Stimulated activated CD4-positive, alpha-beta T cell treated with anti-CD3 and anti-CD28 coated beads, Interleukin-1b, Interleukin-23, amount 100 ng/mL, for 1 hour (primary cell): ENCODE results near the gene NUBPL.
"Not testable (repeated sequence)": the region's sequence is repeated elsewhere in the genome, so short reads cannot be mapped to it uniquely, and the experiment has no call there.

Experiments used
- DNase-seq, 2 donors: peaks; one replicate each; pipeline ENCODE4 v3.0.0-alpha.2; 2020; ENCODE audit warnings: low read depth in 2 of 2

NUBPL gene

DNA sequence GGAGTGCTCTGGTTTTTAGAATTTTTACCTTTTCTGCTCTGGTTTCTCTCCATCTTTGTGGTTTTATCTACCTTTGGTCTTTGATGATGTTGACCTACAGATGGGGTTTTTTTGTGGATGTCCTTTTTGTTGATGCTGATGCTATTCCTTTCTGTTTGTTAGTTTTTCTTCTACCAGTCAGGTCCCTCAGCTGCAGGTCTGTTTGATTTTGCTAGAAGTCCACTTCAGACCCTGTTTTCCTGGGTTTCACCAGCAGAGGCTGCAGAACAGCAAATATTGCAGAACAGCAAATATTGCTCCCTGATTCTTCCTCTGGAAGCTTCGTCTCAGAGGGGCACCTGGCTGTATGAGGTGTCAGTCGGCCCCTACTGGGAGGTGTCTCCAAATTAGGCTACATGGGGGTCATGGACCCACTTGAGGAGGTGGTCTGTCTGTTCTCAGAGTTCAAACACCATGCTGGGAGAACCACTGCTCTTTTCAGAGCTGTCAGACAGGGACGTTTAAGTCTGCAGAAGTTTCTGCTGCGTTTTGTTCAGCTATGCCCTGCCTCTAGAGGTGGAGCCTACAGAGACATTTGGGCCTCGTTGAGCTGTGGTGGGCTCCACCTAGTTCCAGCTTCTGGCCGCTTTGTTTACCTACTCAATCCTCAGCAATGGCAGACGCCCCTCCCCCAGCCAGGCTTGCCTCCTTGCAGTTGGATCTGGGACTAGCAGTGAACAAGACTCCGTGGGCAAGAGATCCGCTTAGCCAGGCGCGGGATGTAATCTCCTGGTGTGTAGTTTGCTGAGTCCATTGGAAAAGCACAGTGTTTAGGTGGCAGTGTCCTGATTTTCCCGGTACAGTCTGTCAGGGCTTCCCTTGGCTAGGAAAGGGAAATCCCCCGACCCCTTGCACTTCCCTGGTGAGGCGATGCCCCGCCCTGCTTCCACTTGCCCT lies 250.8 kb downstream of the NUBPL start:
- not testable (repeated sequence) for DNase-seq

- DNase-seq, result not testable (repeated sequence)
These were observed 252.7 kb downstream of the NUBPL start for GRCh38 chr14:31813724-31814490.

- DNase-seq, result no peak
These were observed 258.1 kb downstream of the NUBPL start for GRCh38 chr14:31819281-31819680.

GRCh38 chr14:31825459-31825858 lies 264.3 kb downstream of the NUBPL start:
- DNase-seq, result no peak

DNA sequence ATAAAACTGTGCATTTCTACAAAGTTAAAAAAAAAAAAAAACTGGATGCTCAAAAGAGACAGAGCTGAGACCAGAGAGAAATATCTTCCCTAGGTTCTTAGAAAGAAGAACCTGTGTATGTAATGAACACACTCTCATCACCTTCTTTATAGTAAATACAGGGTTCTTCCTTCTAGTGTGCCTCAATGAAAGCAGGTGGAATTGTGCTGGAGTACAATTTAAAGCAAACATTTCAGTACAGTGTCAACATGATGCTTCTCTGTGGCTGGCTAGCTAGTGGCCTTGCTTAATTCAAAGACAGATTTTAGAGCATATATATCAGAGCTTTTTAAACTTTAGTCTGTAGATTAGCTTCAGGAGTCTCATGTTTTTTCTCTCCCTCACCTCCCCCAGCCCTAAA lies 266.1 kb downstream of the NUBPL start:
- DNase-seq, result no peak

DNA sequence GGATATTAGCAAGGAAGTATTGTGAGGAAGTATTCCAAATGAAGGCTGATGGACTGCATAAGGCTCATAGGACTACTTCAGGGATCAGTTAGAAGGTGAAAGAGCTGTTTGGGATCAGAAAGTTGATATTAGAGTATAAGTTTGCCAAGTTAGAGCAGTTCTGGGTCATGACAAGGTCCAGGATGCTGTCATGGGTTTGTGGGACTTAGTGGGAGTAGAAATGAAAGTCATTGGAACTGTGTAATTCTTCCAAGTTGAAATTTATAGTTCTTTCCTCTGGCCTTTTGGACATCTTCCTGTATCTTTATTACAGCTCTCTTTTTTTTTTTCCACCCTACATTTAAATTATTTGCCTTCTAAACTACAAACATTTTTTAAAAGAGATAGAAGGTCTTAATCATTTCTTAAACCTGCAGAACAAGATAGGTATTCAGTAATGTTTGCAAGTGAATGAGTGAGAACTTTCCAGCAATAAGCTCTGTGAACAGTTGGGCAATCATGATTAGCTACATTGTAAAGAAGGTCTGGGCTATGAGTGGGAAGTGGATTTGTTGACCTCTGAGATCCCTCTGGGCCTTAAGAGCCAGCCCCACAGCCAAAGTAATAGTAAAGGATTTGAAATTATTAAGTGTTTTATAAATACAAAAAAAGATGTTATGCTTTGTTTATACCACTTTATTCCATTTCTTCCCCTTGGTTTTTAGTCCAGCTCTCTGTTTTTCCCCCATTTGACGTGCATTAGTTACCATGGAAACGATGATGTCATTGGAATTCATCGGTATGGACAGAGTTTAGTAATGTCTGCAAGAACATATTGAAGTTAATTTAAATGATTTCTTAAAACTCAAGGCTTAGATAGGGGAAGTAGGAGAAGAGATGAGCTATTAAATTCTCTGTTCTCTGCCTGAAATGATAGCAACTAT lies 268.0 kb downstream of the NUBPL start:
- no peak for DNase-seq

DNA sequence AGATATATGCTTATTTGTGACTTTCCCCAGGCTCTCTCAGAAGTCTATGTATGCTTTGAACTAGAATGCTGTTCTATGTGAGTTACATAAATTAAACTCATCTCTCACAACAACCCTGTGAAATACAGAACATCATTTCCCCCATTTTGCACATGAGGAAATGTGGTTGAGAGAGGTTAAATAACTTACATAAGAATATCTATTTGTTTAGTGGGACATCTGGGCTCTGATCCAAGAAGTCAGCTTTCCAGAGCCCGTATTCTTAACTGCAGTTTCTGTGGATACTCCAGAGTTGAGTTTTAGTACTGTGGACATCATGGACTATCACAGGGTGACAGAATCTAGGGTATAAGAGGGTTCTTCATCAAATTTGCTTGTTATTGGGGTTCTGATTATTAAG lies 273.4 kb downstream of the NUBPL start:
- DNase-seq, result no peak

DNA sequence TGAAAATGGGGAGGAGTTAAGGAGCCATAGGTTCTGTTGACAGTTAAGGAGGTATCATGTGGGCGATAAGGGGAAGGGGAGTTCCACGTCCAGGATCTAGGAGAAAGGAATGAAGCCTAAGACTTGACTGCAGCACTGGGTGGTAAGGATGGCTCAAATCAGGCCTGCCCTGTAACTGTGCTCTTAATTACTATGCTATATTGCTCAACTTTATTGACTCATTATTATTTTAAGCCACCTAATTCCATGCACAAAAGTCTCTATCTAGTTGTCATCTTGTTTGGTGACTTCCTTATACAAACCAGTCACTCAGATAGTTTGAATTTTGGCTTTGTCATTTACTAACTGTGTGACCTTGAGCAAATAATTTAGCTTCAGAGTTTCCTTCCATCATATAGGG lies 273.8 kb downstream of the NUBPL start:
- no peak for DNase-seq

GRCh38 chr14:31837031-31837430 lies 275.8 kb downstream of the NUBPL start:
- DNase-seq, result no peak

DNA sequence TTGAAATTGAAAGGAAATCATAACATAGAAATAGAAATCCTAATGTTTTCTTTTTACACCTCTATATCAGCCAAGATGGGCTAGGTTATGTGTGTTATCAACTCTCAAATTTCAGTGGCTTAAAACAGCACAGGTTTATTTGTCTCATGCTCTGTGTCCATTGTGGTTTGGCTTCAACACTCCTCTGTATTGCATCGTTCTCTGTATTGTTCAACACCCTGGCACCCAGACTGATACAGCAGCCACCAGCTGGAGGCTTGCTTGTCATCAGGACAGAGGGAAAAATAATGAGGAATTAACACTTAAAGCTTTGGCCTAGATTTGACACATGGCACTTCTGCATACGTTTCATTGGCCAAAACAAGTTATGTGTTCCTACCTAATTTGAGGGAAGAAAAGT lies 281.7 kb downstream of the NUBPL start:
- no peak for DNase-seq

GRCh38 chr14:31843361-31844091 lies 282.3 kb downstream of the NUBPL start:
- no peak for DNase-seq

DNA sequence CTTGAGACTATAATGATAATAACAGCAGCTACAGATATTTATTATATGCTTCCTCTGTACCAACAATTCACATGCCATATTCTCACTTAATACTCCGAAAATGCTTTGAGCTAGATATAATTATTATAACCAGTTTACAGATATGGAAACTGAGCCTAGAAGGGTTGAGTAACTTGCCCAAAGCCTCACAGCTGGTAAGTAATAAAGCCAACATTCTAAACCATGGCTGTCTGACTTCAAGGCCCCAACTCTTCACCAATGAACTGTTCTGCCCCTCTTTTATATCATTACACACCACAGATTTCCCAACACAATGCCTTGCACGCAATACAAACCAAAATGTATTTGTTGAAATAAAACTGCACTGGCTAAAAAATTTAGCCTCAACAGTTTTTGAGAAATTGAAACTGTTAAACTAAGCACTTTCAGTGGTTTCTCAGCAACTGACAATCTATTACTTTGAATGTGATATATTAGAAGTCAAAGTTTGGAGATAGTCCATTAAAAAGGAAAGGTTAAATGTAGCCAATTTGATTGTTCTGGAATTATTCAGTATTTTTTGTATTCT lies 293.4 kb downstream of the NUBPL start:
- DNase-seq, result no peak

GRCh38 chr14:31855262-31855661 lies 294.1 kb downstream of the NUBPL start:
- DNase-seq, result no peak

DNA sequence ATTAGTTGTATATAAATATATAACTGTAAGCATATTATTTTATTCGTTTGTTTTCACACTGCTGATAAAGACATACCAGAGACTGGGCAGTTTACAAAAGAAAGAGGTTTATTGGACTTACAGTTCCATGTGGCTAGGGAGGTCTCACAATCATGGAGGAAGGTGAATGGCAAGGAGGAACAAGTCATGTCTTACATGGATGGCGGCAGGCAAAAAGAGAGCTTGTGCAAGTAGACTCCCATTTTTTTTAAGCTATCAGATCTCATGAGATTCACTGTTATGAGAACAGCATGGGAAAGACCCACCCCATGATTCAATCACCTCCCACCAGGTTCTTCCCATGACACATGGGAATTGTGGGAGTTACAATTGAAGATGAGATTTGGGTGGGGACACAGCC lies 294.8 kb downstream of the NUBPL start:
- DNase-seq, result not testable (repeated sequence)

- DNase-seq, result no peak
These were observed 297.7 kb downstream of the NUBPL start for GRCh38 chr14:31858868-31859267.

- no peak for DNase-seq
These were observed 304.0 kb downstream of the NUBPL start for GRCh38 chr14:31864937-31865855.

DNA sequence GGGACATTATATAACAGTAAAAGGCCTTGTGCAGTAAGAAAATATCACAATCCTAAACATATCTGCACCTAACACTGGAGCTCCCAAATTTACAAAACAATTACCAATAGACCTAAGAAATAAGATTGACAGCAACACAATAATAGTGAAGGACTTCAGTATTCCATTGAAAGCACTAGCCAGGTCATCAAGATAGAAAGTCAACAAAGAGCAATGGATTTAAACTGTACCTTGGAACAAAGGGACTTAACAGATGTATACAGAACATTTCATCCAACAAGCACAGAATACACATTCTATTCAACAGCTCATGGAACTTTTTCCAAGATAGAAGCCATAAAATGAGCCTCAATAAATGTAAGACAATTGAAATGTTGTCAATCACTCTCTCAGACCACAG lies 306.4 kb downstream of the NUBPL start:
- DNase-seq, result no peak

- DNase-seq, result not testable (repeated sequence)
These were observed 306.9 kb downstream of the NUBPL start for GRCh38 chr14:31868096-31868495.

DNA sequence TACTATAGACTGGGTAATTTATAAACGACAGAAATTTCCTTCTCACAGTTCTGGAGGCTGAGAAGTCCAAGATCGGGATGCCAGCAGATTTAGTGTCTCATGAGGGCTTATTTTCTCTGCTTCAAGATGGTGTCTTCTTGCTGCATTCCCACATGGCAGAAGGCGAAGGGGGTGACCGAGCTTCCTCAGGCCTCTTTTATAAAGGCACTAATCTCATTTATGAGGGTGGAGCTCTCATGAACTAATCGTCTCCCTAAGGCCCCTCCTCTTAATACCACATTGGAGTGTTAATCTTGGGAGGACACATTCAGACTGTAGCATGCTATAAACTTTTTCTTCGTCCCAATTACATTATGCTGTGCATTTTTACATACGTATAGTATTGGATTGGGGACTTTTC lies 315.5 kb downstream of the NUBPL start:
- DNase-seq, result no peak
